DMS79 (cell line): Measurements from ENCODE around the gene PAK6.

Experiments
- DNase-seq: peaks from one replicate; lab custom pipeline; 2025; lab: John Stamatoyannopoulos, UW

Gene PAK6

GRCh38 chr15:40238532-40239403, at the start of gene PAK6:
TSS of gene PAK6 (plus strand) at chr15:40239063. CDS start at chr15:40264786, 25,723 bp downstream.
- peak; percentile 16 for DNase-seq

GRCh38 chr15:40190591-40190990, 48.3 kb upstream of the PAK6 start:
- no peak for DNase-seq

- no peak for DNase-seq
These were observed 45.9 kb upstream of the PAK6 start for GRCh38 chr15:40192942-40193341.

GRCh38 chr15:40197434-40197833, 41.4 kb upstream of the PAK6 start:
- no peak for DNase-seq

- DNase-seq = no peak
These were observed 40.3 kb upstream of the PAK6 start for GRCh38 chr15:40198355-40199085.

- no peak for DNase-seq
These were observed 34.8 kb upstream of the PAK6 start for GRCh38 chr15:40204100-40204499.

GRCh38 chr15:40217166-40217824, 21.6 kb upstream of the PAK6 start:
- DNase-seq = peak; percentile 7

GRCh38 chr15:40219801-40220200, 19.1 kb upstream of the PAK6 start:
- no peak for DNase-seq

GRCh38 chr15:40222131-40222530, 16.7 kb upstream of the PAK6 start:
- DNase-seq = no peak

GRCh38 chr15:40226736-40227135, 12.1 kb upstream of the PAK6 start:
- DNase-seq = no peak

GRCh38 chr15:40229316-40229715, 9.5 kb upstream of the PAK6 start:
- DNase-seq = no peak

GRCh38 chr15:40229956-40230355, 8.9 kb upstream of the PAK6 start:
- no peak for DNase-seq

GRCh38 chr15:40232625-40233070, 6.2 kb upstream of the PAK6 start:
- no peak for DNase-seq

- DNase-seq = no peak
These were observed 4.9 kb upstream of the PAK6 start for GRCh38 chr15:40233727-40234577.

GRCh38 chr15:40234783-40235182, 4.1 kb upstream of the PAK6 start:
- DNase-seq = no peak

GRCh38 chr15:40235201-40235885, 3.5 kb upstream of the PAK6 start:
- DNase-seq = no peak

GRCh38 chr15:40239404-40239692, 485 bp downstream of the PAK6 start:
- no peak for DNase-seq

- DNase-seq = no peak
These were observed 1.1 kb downstream of the PAK6 start for GRCh38 chr15:40239693-40240618.

- DNase-seq = no peak
These were observed 1.9 kb downstream of the PAK6 start for GRCh38 chr15:40240619-40241221.
